ENCODE measurements around the gene SMARCD3.
A peak's percentile ranks its signal among the peaks of the same experiment; 100 is the strongest.

The SMARCD3 gene

DNA sequence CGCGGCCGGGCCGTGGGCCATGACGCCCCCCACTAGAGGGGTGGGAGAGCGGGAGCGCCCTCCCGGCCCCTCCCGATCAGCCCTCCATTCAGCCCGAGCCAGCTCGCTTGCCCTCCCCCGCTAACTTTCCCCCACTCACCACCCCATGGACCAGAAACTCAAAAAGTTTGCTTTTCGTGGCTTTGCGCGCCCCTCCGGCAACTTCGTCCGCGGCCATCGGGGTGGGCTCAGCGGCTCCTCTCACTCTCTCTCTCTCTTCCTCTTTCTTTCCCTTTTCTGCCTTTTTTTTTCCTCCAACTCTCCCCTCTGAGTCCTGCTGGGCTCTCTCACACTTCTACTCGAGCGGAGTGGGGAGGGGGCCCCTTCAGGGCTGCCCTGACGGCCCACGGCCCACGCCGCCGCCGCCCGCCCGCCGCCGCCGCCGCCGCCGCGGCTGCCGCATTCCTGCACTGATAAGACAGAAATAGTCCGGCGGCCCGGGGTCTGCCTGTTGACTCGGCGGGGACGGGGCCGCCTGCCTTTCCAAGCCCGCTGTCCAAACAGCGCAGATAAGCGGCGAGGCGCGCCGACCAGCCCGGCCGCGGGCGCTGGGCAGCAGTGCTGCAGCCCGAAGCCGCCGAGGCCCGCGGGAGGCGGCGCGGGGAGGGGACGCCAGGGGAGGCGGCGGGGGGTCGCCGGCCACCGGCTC, at the start of gene SMARCD3:
SMARCD3 (minus strand) TSS at position 349 of the 688 bp plus-strand sequence; CDS start at position 217, 132 bp downstream.
- DNase-seq (ENCODE audit: low read depth, low spot score): no peak

DNA sequence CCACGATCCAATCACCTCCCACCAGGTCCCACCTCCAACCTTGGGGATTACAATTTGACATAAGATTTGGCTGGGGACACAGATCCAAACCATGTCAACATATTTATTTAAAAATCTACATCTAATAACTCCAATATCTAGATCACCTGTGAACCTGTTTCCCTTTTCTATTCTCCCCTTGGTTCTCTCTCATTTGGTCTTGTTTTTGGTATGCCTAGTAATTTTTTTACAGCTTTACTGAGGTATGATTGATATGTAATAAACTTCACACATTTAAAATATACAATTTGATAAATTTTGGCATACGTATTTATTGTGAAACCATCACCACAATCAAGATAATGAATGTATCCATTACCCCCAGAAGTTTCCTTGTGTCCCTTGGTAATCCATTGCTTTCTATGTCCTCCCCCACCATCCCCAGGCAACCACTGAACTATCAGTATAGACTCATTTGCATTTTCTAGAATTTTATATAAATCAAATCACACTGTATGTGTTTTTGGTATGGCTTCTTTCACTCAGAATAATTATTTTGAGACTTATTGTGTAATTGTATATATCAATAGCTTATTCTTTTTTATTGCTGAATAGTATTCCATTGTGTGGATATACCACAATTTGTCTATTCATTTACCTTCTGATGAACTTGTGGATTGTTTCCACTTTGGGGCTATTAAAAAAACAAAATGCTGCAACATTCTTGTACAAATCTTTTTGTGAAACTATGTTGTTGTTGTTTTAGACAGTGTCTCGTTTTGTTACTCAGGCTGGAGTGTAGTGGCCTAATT, 47.9 kb upstream of the SMARCD3 start:
- DNase-seq (ENCODE audit: low read depth, low spot score): no peak

DNA sequence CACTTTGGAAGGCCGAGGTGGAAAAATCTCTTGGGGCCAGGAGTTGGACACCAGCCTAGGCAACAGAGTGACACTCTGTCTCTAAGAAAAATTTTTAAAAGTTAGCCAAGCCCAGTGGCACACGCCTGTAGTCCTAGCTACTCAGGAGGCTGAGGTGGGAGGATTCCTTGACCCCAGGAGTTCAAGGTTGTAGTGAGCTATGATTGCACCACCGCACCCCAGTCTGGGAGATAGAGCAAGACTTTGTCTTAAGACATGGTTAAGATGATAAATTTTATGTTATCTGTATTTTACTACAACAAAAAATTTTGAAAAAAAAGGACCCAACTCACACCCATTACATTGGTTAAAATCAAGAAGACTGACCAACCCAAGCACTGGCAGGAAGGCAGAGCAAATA, 44.4 kb upstream of the SMARCD3 start:
- DNase-seq (ENCODE audit: low read depth, low spot score): no peak

DNA sequence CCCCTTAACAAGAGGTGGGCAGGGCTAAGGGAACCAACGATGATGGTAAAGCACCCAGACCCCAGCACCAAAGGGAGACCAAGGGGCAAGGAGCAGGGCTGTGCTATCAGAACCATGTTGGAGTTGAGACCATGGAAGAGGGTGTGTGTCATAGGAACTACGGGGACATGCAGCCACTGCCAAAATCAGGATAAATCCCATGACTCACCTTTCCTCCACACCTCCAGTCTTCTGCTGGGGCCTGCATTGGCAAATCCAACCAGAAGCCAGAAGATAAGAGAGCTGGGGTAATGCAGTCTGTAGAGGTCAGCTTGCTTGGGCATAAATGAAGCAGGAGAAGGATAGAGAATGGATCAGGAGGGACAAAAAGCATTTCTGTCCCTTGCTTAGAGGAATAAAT, 42.7 kb upstream of the SMARCD3 start:
- DNase-seq (ENCODE audit: low read depth, low spot score): no peak

DNA sequence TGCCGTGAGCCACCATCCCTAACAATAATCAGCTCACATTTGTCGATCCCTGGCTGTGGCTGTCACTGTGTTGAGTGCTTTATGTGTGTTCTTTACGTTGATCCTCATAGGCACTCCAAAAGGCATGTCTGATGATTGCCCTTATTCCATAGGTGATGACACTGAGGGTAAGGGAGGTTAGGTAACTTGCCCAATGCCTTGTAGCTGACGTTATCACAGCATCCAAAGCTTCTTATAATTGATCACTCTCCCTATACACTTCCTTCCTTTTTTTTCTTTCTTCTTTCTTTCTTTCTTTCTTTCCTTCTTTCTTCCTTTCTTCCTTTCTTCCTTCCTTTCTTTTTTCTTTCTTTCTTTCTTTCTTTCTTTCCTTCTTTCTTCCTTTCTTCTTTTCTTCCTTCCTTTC, 41.9 kb upstream of the SMARCD3 start:
- no peak for DNase-seq (ENCODE audit: low read depth, low spot score)

DNA sequence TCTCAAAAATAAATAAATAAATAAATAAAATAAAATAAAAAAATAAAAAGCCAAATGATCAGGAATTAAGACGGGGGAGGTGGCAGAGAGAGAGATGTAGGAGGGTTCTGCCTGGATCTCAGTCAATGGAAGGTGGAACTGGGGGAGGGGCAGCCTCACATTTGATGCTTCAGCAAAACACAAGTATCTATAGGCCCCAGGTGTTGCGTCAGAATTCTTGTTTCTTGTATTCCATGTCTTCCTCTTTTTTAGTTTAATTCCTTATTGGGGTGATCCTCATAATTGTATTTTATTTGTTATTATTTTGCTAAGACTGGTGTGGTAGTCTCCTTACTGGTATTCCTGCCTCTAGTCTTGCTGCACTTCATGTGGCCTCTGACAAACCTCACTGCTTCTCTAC, 41.4 kb upstream of the SMARCD3 start:
- DNase-seq (ENCODE audit: low read depth, low spot score): no peak

DNA sequence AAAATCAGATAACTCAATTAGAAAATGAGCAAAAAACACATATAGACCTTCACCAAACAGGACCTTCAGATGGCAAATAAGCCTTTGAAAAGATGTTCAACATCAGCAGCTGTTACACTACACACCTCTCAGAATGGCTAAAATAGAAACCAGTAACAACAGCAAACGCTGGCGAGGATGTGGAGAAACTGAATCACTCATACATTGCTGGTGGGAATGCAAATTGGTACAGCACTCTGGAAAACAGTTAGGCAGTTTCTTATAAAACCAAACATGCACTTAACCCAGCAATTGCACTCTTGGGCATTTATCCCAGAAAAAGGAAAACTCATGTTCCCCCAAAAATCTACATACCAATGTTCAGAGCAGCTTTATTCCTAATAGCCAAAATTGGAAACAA, 37.7 kb upstream of the SMARCD3 start:
- no peak for DNase-seq (ENCODE audit: low read depth, low spot score)

DNA sequence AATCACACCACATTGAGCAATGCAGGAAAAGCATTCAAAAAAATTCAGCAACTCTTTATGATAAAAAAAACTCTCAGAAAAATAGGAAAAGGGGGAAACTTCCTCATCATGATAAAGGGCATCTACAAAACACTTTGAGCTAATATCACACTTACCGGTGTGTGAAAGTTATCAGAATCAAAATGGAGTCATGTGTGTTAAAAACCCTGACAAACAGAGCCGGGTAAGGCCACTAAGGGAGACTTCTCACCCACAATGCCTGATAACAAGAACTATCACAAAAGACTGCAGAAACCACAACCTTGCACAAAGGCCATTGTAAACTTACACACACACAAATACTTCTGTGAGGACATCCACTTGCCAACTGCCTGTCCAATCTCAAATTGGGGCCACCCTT, 34.8 kb upstream of the SMARCD3 start:
- no peak for DNase-seq (ENCODE audit: low read depth, low spot score)

DNA sequence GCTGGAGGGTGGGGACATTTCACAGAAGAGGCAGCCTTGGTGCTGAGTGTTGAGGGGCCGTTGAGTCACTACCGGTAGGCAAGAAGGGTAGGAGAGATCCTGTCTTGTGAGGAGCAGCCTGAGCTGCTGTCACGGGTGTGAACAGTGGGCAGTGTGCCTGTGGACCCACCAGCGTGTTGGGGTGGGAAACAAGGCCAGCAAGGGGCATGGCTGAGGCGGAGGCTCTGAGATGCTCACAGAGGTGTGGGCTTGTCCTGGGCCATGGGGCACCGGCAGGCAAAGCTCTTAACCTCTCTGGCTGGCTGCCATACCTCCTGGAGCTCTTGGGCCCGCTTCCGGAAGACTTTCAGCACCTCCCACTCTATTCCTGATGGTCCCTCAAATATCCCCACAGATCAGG, 33.6 kb upstream of the SMARCD3 start:
- no peak for DNase-seq (ENCODE audit: low read depth, low spot score)

DNA sequence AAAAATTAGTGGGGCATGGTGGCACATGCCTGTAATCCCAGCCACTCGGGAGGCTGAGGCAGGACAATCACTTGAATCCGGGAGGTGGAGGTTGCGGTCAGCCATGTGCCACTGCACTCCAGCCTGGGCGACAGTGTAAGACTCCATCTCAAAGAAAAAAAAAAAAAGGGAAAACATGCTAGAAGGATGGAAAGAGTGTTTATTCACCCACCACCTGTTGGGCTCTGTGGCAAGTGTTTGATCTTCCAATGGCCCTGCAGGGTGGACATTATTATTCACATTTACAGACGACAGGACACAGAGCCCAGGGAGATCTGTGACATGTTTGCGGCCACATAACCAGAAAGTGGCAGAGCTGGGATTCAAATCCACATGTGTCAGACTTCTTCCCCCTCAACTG, 33.2 kb upstream of the SMARCD3 start:
- no peak for DNase-seq (ENCODE audit: low read depth, low spot score)

DNA sequence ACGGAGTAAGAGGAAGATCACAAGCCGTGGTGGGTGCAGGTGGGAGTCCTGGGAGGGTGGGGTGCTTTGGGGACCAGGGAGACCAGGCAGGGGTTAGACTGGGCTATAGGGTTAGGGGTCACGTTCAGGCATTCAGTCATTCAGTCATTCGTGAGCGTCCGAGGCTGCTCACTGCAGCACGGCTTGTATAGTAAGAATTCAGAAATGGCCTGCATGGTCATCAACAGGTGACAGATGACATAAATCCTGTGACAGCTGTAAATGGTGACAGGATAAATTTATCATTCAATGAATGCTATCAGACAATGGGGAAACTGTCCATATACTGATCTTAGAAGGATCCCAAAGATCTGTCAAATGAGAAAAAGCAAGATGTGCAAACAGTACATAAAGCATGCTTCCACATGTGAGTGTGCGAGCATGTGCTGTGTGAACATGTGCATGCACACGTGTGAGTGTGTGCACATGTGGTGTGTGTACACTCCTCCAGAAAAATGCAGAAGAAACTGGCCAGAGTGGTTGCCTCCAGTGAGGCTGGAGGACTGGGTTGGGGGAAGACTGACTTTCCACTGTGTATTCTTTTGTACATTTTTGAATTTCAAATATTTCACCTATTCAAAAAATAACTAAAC, 32.0 kb upstream of the SMARCD3 start:
- no peak for DNase-seq (ENCODE audit: low read depth, low spot score)

DNA sequence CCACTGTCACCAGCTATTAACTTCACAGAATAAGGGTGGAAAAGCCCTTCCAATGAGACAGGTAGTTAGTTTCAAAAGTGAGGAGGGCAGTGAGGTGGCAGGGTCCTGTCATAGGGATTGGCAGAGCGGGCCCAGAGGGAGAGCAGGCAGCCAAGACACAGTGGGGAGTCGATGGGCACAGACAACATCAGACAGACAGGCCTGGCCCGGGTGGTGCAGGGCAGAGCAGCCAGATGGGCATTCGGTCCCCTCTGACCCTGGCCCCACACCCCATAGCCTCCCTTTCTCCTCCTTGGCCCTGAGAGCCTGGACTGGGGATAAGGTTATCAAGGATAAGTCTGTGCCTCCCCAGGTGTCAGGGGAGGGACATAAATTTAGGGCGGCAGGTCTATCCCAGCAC, 31.4 kb upstream of the SMARCD3 start:
- no peak for DNase-seq (ENCODE audit: low read depth, low spot score)

DNA sequence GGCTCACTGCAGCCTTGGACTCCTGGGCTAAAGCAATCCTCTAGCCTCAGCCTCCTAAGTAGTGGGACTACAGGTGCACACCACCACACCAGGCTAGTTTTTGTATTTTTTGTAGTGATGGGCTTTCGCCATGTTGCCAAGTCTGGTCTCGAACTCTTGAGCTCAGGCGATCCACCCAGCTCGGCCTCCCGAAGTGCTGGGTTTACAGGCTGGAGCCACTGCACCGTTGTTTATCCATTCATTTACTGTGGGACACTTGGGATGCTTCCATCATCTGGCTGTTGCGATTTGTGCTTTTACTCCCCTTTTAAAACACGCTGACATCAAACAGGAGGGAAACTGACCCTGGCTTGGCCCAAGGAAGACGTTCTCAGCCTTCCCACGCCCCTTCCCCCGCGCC, 30.5 kb upstream of the SMARCD3 start:
- no peak for DNase-seq (ENCODE audit: low read depth, low spot score)

DNA sequence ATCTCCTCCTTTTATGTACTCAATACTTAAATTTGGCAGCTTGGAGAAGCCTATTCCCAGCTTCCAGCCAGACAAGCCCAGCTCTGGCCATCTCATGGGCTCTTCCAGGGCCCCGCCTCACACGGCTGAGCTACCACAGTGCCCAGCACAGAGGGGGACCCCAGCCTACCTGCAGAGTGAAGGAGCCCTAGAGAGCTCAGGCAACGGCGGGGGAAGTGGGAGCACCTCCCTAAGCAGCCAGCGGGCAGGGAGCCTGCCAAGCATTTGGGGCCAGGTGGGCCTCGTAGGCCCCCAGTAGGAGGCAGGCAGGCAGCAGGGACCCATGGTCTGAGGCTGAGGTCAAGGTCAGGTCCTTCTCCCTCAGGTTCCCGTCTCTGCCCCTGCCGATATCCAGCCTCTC, 29.1 kb upstream of the SMARCD3 start:
- DNase-seq (ENCODE audit: low read depth, low spot score): no peak

DNA sequence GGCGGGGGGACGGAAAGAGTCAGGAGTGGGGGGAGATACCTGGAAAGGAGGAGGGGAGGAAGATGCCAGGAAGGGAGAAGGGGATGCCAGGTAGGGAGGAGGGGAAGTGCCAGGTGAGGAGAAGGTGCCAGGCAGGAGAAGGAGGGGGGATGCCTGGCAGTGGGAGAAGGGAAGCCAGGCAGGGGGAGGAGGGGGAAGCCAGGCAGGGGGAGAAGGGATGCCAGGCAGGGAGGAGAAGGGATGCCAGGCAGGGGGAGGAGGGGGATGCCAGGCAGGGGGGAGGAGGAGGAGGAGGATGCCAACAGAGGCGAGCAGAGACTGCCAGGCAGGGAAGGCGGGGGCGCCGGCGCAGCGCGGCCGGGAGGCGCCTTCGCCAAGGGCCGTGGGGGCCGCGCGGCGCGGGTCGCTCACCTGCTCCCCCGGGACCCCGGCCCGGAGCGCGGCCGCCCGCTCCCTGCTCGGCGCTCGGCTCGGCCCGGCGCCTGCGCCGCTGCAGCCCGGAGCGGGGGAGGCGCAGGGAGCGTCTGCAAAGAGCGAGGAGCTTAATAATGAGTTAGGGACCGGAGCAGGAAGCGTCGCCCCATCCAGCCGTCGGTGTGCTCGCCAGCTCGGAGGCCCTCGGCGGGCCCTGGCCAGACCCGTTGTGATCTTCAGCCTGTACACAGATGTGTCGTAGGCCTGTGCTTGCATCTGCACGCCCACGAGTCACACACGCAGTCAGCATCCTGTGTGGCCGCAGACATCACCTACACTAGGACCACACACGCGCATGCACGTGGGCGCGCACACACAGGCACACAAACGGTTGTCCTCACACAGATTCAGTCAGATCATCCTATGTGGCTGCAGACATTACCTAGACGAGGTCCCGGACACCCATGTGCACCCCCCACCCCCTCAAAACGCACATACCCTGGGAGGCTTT, 28.4 kb upstream of the SMARCD3 start:
- DNase-seq (ENCODE audit: low read depth, low spot score): peak; percentile 10

DNA sequence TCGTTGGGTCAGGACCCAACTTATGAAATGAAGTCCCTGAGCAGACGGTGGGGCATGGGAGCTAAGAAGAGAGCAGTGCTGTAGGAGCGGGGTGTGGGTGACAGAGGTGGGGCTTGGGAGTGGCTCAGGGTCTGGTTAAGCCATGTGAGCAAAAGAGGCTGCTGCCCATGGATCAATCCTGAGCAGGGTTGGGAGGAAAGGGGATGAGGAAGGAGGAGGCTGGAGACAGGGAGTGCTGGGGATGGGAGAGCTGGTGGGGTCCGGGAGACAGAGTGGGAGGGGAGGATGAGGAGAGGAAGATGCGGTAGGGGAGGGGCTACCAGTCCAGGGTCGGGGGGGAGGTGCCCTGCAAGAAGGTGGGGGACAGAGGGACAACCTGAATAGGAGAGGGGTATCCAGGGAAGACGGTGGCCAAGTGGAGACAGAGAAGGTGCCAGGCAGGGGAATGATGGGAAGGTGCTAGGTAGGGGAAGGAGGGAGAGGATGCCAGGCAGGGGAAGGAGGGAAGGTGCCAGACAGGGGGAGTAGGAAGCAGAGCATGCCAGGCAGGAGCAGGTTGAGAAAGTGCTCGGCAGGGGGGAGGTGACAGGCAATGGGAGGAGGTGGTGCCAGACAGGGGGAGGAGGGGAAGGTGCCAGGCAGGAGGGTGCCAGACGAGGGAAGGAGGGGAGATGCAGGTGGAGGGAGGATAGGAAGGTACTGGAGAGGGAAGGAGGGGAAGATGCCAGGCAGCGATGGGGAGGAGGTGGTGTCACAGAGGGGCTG, 27.5 kb upstream of the SMARCD3 start:
- no peak for DNase-seq (ENCODE audit: low read depth, low spot score)

DNA sequence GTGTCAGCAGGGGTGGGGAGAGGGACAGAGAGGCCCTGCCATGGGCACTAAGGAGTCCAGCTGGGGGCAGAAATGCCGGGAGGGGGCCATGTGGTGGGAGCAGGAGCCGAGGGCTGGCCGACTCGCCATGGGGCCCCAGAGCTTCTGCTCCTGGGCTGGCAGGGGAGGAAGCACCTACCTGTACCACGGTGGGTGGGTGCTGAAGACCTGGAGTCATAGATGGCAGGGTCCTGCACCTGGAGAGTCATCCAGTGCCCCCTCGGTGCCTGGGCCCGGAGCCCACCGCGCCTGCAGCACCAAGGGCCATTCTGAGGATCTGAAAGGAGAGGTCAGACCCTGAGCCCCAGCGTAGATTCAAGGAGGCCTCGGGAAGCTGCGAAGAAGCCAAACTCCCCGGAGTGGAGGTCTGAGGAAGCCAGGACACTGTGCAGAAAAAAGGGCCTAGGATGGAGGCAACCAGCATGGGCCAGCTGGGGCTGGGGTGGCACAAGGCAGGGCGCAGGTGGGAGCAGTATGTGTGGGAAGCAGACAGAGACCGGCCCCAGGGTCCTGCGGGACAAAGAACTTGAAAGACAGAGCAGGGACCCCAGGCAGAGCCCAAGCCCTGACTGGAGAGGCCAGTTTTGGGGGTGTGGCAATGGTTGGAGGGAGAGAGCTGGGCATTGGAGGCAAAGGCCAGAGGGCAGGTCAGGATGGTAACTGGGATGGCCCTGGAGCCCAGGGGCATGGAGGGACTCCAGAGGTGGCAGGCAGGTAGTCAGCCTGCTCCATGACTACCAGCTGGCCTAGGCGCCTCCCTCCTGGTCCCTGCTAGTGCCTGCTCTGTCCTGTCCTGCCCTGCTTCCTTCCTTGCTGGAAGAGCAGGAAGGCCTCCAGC, 26.7 kb upstream of the SMARCD3 start:
- DNase-seq (ENCODE audit: low read depth, low spot score): no peak

DNA sequence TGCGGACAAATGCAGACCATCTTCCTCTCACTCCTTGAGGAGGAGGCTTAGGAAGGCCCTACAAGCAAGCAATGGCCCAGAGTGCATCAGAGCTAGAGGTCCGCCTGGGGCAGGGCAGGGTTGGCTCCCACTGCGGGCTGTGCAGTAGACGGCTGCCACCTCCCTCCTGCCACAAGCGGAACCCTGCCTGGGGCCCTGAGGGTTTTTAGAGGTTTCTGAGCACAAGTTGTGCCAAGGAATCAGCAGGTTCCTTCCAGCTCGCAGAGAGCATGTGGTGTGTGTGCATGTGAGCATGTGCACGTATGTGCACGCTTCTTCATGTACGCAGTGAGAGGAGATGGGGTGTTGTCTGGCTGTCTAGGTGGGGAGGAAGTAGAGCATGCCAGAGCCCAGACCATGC, 25.9 kb upstream of the SMARCD3 start:
- DNase-seq (ENCODE audit: low read depth, low spot score): no peak

DNA sequence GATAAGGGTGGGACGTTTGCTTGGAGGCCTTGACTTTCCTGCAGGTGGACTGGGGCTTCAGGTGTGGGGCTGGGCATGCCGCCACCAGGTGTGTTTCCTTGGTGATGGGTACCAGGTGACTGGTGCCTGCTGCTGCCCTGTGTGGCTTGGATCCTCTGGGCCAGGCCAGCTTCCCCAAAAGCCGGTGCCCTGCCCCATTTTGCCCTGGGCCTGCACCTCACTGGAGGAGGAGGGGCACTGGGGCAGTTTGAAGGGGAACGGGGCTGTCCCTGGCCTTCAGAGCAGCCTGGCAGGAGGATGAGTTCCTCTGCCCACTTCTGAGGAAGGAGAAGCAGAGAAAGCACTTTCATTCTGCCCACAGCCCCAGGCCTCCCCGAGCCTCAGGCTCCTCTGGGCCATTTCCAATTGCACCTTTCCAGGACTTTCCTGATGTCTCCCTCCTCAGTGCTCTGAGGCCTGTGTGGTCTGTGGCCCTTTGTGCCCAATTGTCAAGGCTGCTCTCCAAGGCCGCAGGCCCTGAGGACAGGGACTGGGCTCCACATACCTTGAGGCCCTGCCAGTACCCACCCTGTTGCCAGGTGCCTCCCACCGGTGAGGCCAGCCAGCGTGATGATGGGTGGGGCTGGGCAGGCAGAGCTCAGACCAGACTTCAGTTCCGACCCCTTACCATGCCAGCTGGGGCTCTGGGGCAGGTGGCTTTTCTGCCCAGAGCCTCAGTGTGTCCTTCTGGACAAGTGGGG, 25.3 kb upstream of the SMARCD3 start:
- DNase-seq (ENCODE audit: low read depth, low spot score): no peak

Data from activated naive CD8-positive, alpha-beta T cell treated with anti-CD3 and anti-CD28 coated beads, Interleukin-2, amount 50 U/mL, for 16 hours (primary cell).